ENCODE data around the gene KDM4E.
"Not testable (repeated sequence)": the region's sequence is repeated elsewhere in the genome, so short reads cannot be mapped to it uniquely, and the experiment has no call there.

KDM4E gene

GRCh38 chr11:95024958-95025357 is at the start of gene KDM4E:
Gene KDM4E, plus strand, starts transcription at chr11:95025258. Its CDS starts 300 bp downstream, at chr11:95025558.
- intact Hi-C loops (cut with DNase I): no loop called here
- no peak for DNase-seq

- intact Hi-C loops (cut with DNase I): loop anchor here (10.0 kb wide), 1 partner anchor 789 kb away; no protein-coding TSS in a partner anchor
- DNase-seq: no peak
Observed at GRCh38 chr11:94975599-94975998, 49.5 kb upstream of the KDM4E start.

DNA sequence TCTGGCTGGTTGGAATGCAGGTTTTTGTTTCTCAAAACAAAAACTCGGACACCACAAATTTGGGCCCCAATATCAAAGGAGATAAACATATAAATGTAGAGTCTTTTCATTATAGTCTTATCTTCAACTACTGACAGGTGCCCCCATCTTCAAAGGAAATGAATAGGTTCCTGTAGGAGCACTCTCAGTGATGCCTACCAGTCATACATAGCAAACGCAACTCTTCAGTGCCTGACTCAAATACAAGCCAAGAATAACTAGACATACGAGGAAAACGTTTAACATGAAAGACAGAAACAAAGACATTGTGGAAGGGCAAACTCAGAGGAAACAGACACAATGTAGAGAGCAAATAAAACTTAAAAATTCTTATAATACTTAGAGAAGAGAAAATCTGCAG is 37.7 kb upstream of the KDM4E start:
- intact Hi-C loops (cut with DNase I): no loop called here
- no peak for DNase-seq

GRCh38 chr11:94988748-94989147 is 36.3 kb upstream of the KDM4E start:
- no peak for DNase-seq
- intact Hi-C loops (cut with DNase I): no loop called here

GRCh38 chr11:94993400-94993943 is 31.6 kb upstream of the KDM4E start:
- DNase-seq: no peak
- intact Hi-C loops (cut with DNase I): no loop called here

DNA sequence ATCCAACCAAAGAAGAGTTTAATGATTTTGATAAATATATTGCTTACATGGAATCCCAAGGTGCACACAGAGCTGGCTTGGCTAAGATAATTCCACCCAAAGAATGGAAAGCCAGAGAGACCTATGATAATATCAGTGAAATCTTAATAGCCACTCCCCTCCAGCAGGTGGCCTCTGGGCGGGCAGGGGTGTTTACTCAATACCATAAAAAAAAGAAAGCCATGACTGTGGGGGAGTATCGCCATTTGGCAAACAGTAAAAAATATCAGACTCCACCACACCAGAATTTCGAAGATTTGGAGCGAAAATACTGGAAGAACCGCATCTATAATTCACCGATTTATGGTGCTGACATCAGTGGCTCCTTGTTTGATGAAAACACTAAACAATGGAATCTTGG is 27.6 kb upstream of the KDM4E start:
- no peak for DNase-seq
- intact Hi-C loops (cut with DNase I): no loop called here

GRCh38 chr11:94998285-94998684 is 26.8 kb upstream of the KDM4E start:
- intact Hi-C loops (cut with DNase I): no loop called here
- no peak for DNase-seq

DNA sequence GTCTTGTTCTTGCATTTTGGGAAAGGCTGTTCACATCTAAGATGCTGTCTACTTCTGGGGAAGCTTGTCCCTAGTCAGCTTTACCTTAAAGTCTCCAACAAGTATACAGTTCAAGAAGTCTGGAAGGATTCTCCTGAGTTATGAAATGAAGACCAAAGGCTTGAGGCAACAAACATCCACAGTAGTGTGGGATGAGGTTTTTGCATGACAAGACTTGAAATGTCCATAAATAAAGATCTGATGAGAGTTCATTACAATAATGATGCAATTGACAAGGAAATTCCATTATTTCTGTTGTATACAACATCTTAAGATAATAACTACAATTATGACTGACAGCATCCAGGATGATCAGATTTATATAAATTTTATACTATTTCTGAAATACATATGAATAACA is 21.3 kb upstream of the KDM4E start:
- DNase-seq: no peak
- intact Hi-C loops (cut with DNase I): no loop called here

GRCh38 chr11:95005642-95006041 is 19.4 kb upstream of the KDM4E start:
- intact Hi-C loops (cut with DNase I): no loop called here
- no peak for DNase-seq

DNA sequence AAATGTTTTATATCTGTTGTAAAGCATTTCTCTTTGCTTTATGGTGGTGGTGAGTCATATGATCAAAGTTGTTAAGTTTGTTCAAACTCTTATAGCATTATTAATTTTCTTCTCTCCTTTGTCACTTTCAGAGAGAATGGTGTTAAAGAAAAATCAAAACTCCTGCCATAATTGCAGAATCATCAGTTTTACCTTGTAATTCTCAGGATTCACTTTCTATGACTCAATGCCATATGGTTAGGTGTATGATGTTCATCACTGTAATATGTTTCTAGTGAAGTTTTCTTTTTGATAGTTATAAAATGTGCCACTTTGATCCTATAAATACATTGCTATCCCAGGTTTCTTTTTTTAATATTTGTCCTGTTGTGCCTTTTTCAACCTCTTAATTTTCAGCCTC is 13.7 kb upstream of the KDM4E start:
- intact Hi-C loops (cut with DNase I): no loop called here
- no peak for DNase-seq

DNA sequence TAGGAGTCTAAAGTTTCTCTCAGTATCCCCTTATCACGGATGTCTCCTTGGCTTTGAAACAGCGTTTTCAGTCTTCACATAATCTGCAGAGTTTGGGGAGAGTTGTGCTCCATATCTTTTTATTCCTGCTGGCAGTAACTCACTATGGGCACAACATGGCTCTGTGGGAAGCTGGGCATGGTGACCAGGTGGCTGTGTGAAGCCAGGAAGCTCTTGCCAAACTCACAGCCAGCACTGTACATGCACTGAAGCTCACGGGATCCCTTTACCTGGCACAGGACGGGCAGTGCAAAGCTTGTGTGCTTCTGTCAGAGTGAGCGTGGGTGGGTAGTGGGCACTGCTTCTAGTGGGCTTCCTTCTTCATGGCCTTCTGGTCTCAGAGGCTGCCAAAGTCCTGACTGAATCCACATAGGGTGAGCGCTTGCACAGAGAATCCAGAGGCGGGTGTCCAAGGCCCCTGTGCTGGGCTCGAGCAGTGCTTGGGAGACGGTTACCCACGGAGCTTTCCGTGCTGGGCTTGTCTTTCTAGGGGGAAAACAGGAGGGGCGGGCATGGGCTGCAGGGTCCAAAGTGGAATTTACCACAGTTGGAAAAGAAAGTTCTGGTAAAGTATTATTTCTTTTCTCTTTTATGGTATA is 10.8 kb upstream of the KDM4E start:
- intact Hi-C loops (cut with DNase I): no loop called here
- DNase-seq: peak in 1 of 10 donors; percentile 53

- DNase-seq: no peak
- intact Hi-C loops (cut with DNase I): no loop called here
Observed at GRCh38 chr11:95016139-95016538, 8.9 kb upstream of the KDM4E start.

- DNase-seq; intact Hi-C loops (cut with DNase I): not testable (repeated sequence)
Observed at GRCh38 chr11:95021468-95021867, 3.6 kb upstream of the KDM4E start.

GRCh38 chr11:95025594-95025993 is 536 bp downstream of the KDM4E start:
- intact Hi-C loops (cut with DNase I); DNase-seq: not testable (repeated sequence)

- DNase-seq: no peak
- intact Hi-C loops (cut with DNase I): no loop called here
Observed at GRCh38 chr11:95028357-95028756, 3.3 kb downstream of the KDM4E start.

DNA sequence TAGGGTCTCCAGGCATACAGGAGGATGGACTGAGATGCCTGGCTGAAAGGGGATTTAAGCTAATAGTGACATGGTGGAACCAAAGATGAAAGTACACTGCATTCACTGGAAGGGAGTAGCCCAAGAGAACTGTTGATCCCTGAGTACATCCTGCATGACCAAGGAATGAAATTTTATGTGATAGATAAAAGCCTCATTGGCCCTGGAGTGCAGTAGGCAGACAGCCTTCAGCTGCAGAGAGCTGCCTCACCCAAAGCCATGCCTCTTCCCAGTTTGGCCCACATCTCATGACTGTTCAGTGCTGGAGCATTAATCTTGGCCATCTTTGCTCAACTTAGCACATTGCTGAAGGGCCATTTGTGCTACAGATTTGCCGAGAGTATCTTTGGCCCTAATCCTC is 8.0 kb downstream of the KDM4E start:
- no peak for DNase-seq
- intact Hi-C loops (cut with DNase I): no loop called here

DNA sequence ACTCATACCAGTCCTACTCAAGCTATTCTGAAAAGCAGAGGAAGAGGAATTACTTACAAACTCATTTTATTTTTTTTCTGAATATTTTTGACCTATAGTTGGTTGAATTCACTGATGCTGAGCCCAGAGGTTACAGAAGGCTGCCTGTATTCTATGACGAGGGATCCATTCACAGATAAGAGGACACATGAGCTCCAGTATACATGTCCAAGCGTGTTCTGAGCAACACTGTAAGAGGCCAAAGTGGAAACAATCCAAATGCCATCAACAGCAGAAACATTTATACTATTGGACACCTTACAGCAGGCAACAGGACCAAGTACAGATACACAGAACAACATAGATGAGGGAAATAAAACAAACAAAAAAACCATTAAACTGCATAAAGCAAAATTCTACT is 10.3 kb downstream of the KDM4E start:
- intact Hi-C loops (cut with DNase I): no loop called here
- DNase-seq: no peak

DNA sequence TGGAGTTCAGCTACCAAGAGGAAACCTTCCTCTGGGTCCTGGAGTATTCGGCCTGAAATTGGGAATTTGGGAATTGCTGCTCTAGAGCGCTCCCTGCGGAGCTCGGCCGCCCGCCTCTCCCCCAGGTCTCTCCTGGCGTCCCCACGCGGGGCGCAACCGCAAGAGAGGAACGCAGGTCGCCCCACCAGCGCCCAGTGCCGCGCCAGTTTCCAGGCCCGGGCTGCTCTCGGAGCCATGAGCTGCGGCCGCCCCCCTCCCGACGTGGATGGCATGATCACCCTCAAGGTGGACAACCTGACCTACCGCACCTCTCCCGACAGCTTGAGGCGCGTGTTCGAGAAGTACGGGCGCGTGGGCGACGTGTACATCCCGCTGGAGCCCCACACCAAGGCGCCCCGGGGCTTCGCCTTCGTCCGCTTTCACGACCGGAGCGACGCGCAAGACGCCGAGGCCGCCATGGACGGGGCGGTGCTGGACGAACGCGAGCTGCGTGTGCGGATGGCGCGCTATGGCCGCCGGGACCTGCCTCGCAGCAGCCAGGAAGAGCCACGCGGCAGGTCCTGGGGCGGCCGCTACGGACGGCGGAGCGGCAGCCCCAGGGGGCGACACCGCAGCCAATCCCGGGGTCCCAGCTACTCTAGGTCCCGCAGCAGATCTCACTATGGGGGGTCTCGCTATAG is 12.4 kb downstream of the KDM4E start:
- DNase-seq: peak in 1 of 10 donors; percentile 67
- intact Hi-C loops (cut with DNase I): not testable (repeated sequence)

GRCh38 chr11:95042239-95042638 is 17.2 kb downstream of the KDM4E start:
- intact Hi-C loops (cut with DNase I): no loop called here
- DNase-seq: no peak

DNA sequence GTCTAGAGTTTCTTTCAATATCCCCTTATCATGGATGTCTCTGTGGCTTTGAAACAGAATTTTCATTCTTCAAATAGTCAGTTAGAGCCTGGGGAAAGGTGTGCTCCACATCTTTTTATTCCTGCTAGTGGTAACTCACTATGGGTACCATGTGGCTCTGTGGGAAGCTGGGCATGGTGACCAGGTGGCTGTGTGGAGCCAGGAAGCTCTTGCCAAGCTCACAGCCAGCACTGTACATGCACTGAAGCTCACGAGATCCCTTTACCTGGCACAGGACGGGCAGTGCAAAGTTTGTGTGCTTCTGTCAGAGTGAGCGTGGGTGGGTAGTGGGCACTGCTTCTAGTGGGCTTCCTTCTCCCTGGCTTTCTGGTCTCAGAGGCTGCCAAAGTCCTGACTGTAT is 17.8 kb downstream of the KDM4E start:
- intact Hi-C loops (cut with DNase I): no loop called here
- DNase-seq: no peak

GRCh38 chr11:95044010-95044409 is 19.0 kb downstream of the KDM4E start:
- DNase-seq: no peak
- intact Hi-C loops (cut with DNase I): no loop called here

- DNase-seq: no peak
- intact Hi-C loops (cut with DNase I): no loop called here
Observed at GRCh38 chr11:95045812-95046211, 20.8 kb downstream of the KDM4E start.

Data from posterior cingulate gyrus (tissue), 11 donors.